NB4 (cell line): ENCODE results near the gene GLT1D1.

Experiments
- DNase-seq: peaks from one replicate; pipeline ENCODE4 v3.0.0; 2010; ENCODE audit warnings: low read depth
- H3K4me3 ChIP-seq: one replicate; pipeline ENCODE4 v1.5.1; 2011; ENCODE audit warnings: mild to moderate bottlenecking, low read depth, low read length, moderate library complexity
- CTCF ChIP-seq: IDR thresholded peaks from one replicate; pipeline ENCODE4 v1.5.1; 2012; ENCODE audit warnings: low read depth, low read length
- MYC ChIP-seq: IDR thresholded peaks from 2 replicates; pipeline ENCODE4 v1.6.1; 2011; ENCODE audit warnings: low read depth, low read length
- POLR2A ChIP-seq: IDR thresholded peaks from 2 replicates; pipeline ENCODE4 v1.6.1; 2011; ENCODE audit warnings: mild to moderate bottlenecking; ENCODE audit not compliant: insufficient read length; ENCODE audit errors: extremely low read depth
- TF ChIP-seq, protein P1 (sequence below): IDR thresholded peaks from 2 replicates; pipeline ENCODE4 v1.6.1; 2011; ENCODE audit warnings: low read depth, low read length

GLT1D1 gene

GRCh38 chr12:128808651-128809050 lies 44.6 kb upstream of the GLT1D1 start:
- no peak overlapping the region for H3K4me3 ChIP-seq
- DNase-seq = no peak
- TF ChIP-seq CTCF (no peak), MYC (no peak), POLR2A (no peak)
- TF ChIP-seq, protein P1, sequence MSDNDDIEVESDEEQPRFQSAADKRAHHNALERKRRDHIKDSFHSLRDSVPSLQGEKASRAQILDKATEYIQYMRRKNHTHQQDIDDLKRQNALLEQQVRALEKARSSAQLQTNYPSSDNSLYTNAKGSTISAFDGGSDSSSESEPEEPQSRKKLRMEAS = no peak

- DNase-seq = no peak
- H3K4me3 ChIP-seq = no peak overlapping the region
- no peak for TF ChIP-seq CTCF
- TF ChIP-seq, protein P1 = no peak
Measured at GRCh38 chr12:128810182-128811127, 42.8 kb upstream of the GLT1D1 start.

DNA sequence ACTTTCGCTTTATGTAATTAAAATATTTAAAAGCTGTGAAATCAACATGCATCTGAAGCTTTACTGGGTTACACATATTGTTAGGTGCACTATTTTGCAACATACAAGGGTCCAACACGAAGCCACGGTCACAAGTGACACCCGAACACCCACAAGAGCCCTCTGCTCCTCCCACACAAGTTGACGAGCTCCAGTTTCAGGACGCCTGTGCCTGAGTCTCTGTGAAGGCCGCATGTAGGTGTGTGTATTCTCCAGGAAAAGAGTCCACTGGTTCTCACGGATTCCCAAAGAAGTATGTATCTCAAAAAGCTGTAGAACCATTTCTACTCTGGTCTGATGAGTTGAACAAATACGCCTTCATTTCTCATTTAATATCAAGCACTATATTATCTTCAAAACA lies 41.5 kb upstream of the GLT1D1 start:
- H3K4me3 ChIP-seq = no peak overlapping the region
- DNase-seq = no peak
- TF ChIP-seq CTCF (no peak), POLR2A (no peak), MYC (no peak)
- TF ChIP-seq, protein P1 = no peak

GRCh38 chr12:128813392-128813791 lies 39.9 kb upstream of the GLT1D1 start:
- TF ChIP-seq MYC = no peak
- TF ChIP-seq, protein P1 = no peak
- no peak for TF ChIP-seq POLR2A
- TF ChIP-seq CTCF = no peak
- no peak overlapping the region for H3K4me3 ChIP-seq
- no peak for DNase-seq

- no peak overlapping the region for H3K4me3 ChIP-seq
- TF ChIP-seq CTCF (no peak), MYC (no peak), POLR2A (no peak)
- TF ChIP-seq, protein P1 = no peak
- no peak for DNase-seq
Measured at GRCh38 chr12:128813883-128814282, 39.4 kb upstream of the GLT1D1 start.
